IMR-90 (cell line): Measurements from ENCODE around the gene RASL10A. TPM values are rescaled to one million over a fixed set of nuclear protein-coding genes. Genes with fewer than 3 reads are reported as not detected.

Source experiments
- ATAC-seq: fragments of 200-7000 bp; cut with Tn5 transposase; 2 replicates; pipeline ENCODE4 v1.9.1; 2020; ENCODE audit warnings: low read depth, mild to moderate bottlenecking, moderate library complexity
- Bru-seq: library from RNA; stranded (reverse); fragments of 400-500 nt; gene quantifications from one replicate; lab custom pipeline; 2021; lab: Mats Ljungman, UMichigan
- BruChase-seq, 2 experiments: library from RNA; stranded (reverse); fragments of 400-500 nt; gene quantifications; one replicate each; lab custom pipeline; 2021; lab: Mats Ljungman, UMichigan
- BruUV-seq: library from RNA; stranded (reverse); fragments of 400-500 nt; replicated peaks from 2 replicates; lab custom pipeline; 2021; lab: Mats Ljungman, UMichigan
- CTCF ChIA-PET: fragments of 300-600 bp; formaldehyde crosslinking; extraction: SDS; loops from one replicate; lab custom pipeline; 2021; ENCODE audit warnings: antibody characterized with exemption; lab: Yijun Ruan, JAX
- POLR2A ChIA-PET: fragments of 300-600 bp; sonication (Branson Sonifier 250); formaldehyde crosslinking; loops from one replicate; lab custom pipeline; 2022; ENCODE audit warnings: antibody characterized with exemption; ENCODE audit not compliant: unreplicated experiment; lab: Charles Lee
- DNase-seq: peaks from one replicate; pipeline ENCODE4 v3.0.0; 2013
- H2AFZ ChIP-seq: replicated peaks from 2 replicates; pipeline ENCODE3; 2013; ENCODE audit warnings: low read length, mild to moderate bottlenecking; ENCODE audit not compliant: poor library complexity
- H2AK5ac ChIP-seq: 2 replicates; pipeline ENCODE4 v1.6.1; 2013; ENCODE audit warnings: low read depth, low read length, inconsistent platforms
- H2AK9ac ChIP-seq: replicated peaks from 2 replicates; pipeline ENCODE3; 2013; ENCODE audit warnings: mild to moderate bottlenecking, low read depth, low read length, moderate library complexity; ENCODE audit not compliant: poor library complexity
- H2BK120ac ChIP-seq: 2 replicates; pipeline ENCODE4 v1.6.1; 2013; ENCODE audit warnings: low read depth, low read length, inconsistent platforms
- H2BK15ac ChIP-seq: 3 replicates; pipeline ENCODE4 v1.6.1; 2013; ENCODE audit warnings: low read depth, low read length, inconsistent platforms
- H2BK20ac ChIP-seq: 2 replicates; pipeline ENCODE4 v1.6.1; 2013; ENCODE audit warnings: low read depth, mild to moderate bottlenecking, inconsistent platforms, low read length, moderate library complexity
- H2BK5ac ChIP-seq: 2 replicates; pipeline ENCODE4 v1.6.1; 2013; ENCODE audit warnings: mild to moderate bottlenecking, low read depth, low read length, inconsistent platforms; ENCODE audit not compliant: poor library complexity, severe bottlenecking
- H3K14ac ChIP-seq: replicated peaks from 2 replicates; pipeline ENCODE4 v1.6.1; 2013; ENCODE audit warnings: low read depth, low read length, inconsistent platforms
- H3K18ac ChIP-seq: 2 replicates; pipeline ENCODE4 v1.6.1; 2013; ENCODE audit warnings: low read depth, low read length, control low read depth
- H3K23ac ChIP-seq: 2 replicates; pipeline ENCODE4 v1.6.1; 2013; ENCODE audit warnings: low read depth, low read length, inconsistent platforms
- H3K27ac ChIP-seq: 2 replicates; pipeline ENCODE4 v1.5.1; 2013; ENCODE audit warnings: mild to moderate bottlenecking, control low read depth, low read length; ENCODE audit not compliant: insufficient read depth
- H3K27me3 ChIP-seq: 2 replicates; pipeline ENCODE4 v1.6.1; 2013; ENCODE audit warnings: low read length; ENCODE audit not compliant: control insufficient read depth, insufficient read depth
- H3K36me3 ChIP-seq: 2 replicates; pipeline ENCODE4 v1.6.1; 2013; ENCODE audit warnings: low read length, mixed read lengths; ENCODE audit not compliant: control insufficient read depth, insufficient read depth
- H3K4ac ChIP-seq: 2 replicates; pipeline ENCODE4 v1.6.1; 2013; ENCODE audit warnings: low read depth, low read length, inconsistent platforms
- H3K4me1 ChIP-seq: 2 replicates; pipeline ENCODE4 v1.6.1; 2013; ENCODE audit warnings: low read length, mixed read lengths; ENCODE audit not compliant: control insufficient read depth, insufficient read depth
- H3K4me2 ChIP-seq: 2 replicates; pipeline ENCODE4 v1.6.1; 2013; ENCODE audit warnings: low read depth, mild to moderate bottlenecking, control low read depth, low read length, moderate library complexity
- H3K4me3 ChIP-seq: 2 replicates; pipeline ENCODE4 v1.5.1; 2013; ENCODE audit warnings: low read depth, mild to moderate bottlenecking, control low read depth, low read length, moderate library complexity; ENCODE audit not compliant: insufficient read depth
- H3K56ac ChIP-seq: 2 replicates; pipeline ENCODE4 v1.6.1; 2013; ENCODE audit warnings: low read length, inconsistent platforms; ENCODE audit not compliant: insufficient read depth; ENCODE audit errors: extremely low read depth
- H3K79me1 ChIP-seq, 2 experiments: 2 replicates each; pipeline ENCODE4 v1.6.1; 2013; ENCODE audit warnings: low read length in 2 of 2, inconsistent platforms in 1 of 2, low read depth in 1 of 2
- H3K9ac ChIP-seq: 2 replicates; pipeline ENCODE4 v1.6.1; 2013; ENCODE audit warnings: low read depth, low read length, control low read depth
- H3K9me1 ChIP-seq: 2 replicates; pipeline ENCODE4 v1.6.1; 2013; ENCODE audit warnings: low read length, inconsistent platforms; ENCODE audit not compliant: insufficient read depth
- H3K9me3 ChIP-seq: 2 replicates; pipeline ENCODE4 v1.6.1; 2013; ENCODE audit warnings: low read length; ENCODE audit not compliant: control insufficient read depth, insufficient read depth
- H4K20me1 ChIP-seq: 2 replicates; pipeline ENCODE4 v1.6.1; 2013; ENCODE audit warnings: low read length, inconsistent platforms; ENCODE audit not compliant: insufficient read depth
- H4K5ac ChIP-seq: 2 replicates; pipeline ENCODE4 v1.6.1; 2013; ENCODE audit warnings: mild to moderate bottlenecking, low read depth, low read length, control low read depth
- H4K8ac ChIP-seq, 2 experiments: 2 replicates each; pipeline ENCODE4 v1.6.1; 2013; ENCODE audit warnings: low read depth in 2 of 2, low read length in 2 of 2, control low read depth in 1 of 2, inconsistent platforms in 1 of 2
- H4K91ac ChIP-seq: 2 replicates; pipeline ENCODE4 v1.6.1; 2013; ENCODE audit warnings: low read depth, low read length, inconsistent platforms; ENCODE audit not compliant: insufficient read depth
- BHLHE40 ChIP-seq: fragments of 150-350 bp; IDR thresholded peaks from 2 replicates; pipeline ENCODE4 v1.6.1; 2016; ENCODE audit warnings: mild to moderate bottlenecking, low read depth, low read length
- CEBPB ChIP-seq: IDR thresholded peaks from 2 replicates; pipeline ENCODE4 v1.6.1; 2012; ENCODE audit warnings: low read depth, low read length, improper control_type of control experiment
- CHD1 ChIP-seq: IDR thresholded peaks from 2 replicates; pipeline ENCODE4 v1.6.1; 2012; ENCODE audit warnings: low read depth, low read length, improper control_type of control experiment
- MAFK ChIP-seq: IDR thresholded peaks from 2 replicates; pipeline ENCODE4 v1.6.1; 2012; ENCODE audit warnings: low read depth, low read length, improper control_type of control experiment
- MAZ ChIP-seq: IDR thresholded peaks from 2 replicates; pipeline ENCODE4 v1.6.1; 2012; ENCODE audit warnings: low read depth, mild to moderate bottlenecking, low read length, improper control_type of control experiment, moderate library complexity, borderline replicate concordance
- NFE2L2 ChIP-seq: fragments of 150-350 bp; IDR thresholded peaks from 2 replicates; pipeline ENCODE4 v1.6.1; 2016; ENCODE audit warnings: low read depth, mild to moderate bottlenecking, low read length
- POLR2A ChIP-seq: IDR thresholded peaks from 2 replicates; pipeline ENCODE4 v1.6.1; 2012; ENCODE audit warnings: mild to moderate bottlenecking, low read depth, low read length
- RAD21 ChIP-seq: IDR thresholded peaks from 2 replicates; pipeline ENCODE4 v1.6.1; 2012; ENCODE audit warnings: low read length, improper control_type of control experiment
- RCOR1 ChIP-seq: IDR thresholded peaks from 2 replicates; pipeline ENCODE4 v1.6.1; 2012; ENCODE audit warnings: mild to moderate bottlenecking, low read length, improper control_type of control experiment; ENCODE audit not compliant: insufficient replicate concordance
- RFX5 ChIP-seq: IDR thresholded peaks from 2 replicates; pipeline ENCODE4 v1.8.0; 2012; ENCODE audit warnings: low read depth, mild to moderate bottlenecking, low read length, moderate library complexity
- SMC3 ChIP-seq: fragments of 150-350 bp; IDR thresholded peaks from 2 replicates; pipeline ENCODE4 v1.6.1; 2016; ENCODE audit warnings: low read depth, mild to moderate bottlenecking, antibody characterized with exemption, low read length, moderate library complexity
- USF2 ChIP-seq: fragments of 150-350 bp; IDR thresholded peaks from 2 replicates; pipeline ENCODE4 v1.6.1; 2017; ENCODE audit warnings: mild to moderate bottlenecking, antibody characterized with exemption, low read length, low read depth
- WGBS, 2 experiments: methylation state at CpG; one replicate each; pipeline versions ENCODE4 v1.1.5 to v1.1.7; 2013; ENCODE audit warnings: missing lambda C conversion rate in 2 of 2; ENCODE audit not compliant: insufficient read length in 1 of 2; ENCODE audit errors: extremely low coverage in 2 of 2; 5-methylcytosine and 5-hydroxymethylcytosine counted together
- dilution Hi-C: fragments of 300-500 bp; cut with HindIII; formaldehyde crosslinking; loops from one replicate; pipeline ENCODE4 v1.14.3; 2018; ENCODE audit warnings: low sequenced_read_pairs; ENCODE audit not compliant: unreplicated experiment
- in situ Hi-C: fragments of 300-500 bp; cut with MboI; formaldehyde crosslinking; loops from 3 replicates; pipeline ENCODE4 v1.14.3; 2019; ENCODE audit warnings: low sequenced_read_pairs, inconsistent platforms, mixed read lengths
- intact Hi-C: fragments of 100-400 bp; cut with micrococcal nuclease; formaldehyde crosslinking; loops from 2 replicates; pipeline ENCODE4 v1.10.0; 2022
- long read RNA-seq: library from polyadenylated mRNA; unstranded; transcript quantifications from one replicate; pipeline ENCODE4 v2.0.0, GENCODE V29; 2021; ENCODE audit not compliant: unreplicated experiment
- polyA plus RNA-seq, 3 experiments: library from polyadenylated mRNA; depleted of rRNA; stranded (reverse); fragments of >200 nt; gene quantifications; 2 replicates each; pipeline ENCODE4 v1.2.3, GENCODE V29; 2012; ENCODE audit warnings: low replicate concordance in 1 of 3
- total RNA-seq: library from RNA; depleted of rRNA; stranded (reverse); fragments of >200 nt; gene quantifications from 2 replicates; pipeline ENCODE4 v1.2.3, GENCODE V29; 2012; rRNA removed
- TF ChIP-seq, protein P1 (sequence below): conservative IDR thresholded peaks from 2 replicates; pipeline ENCODE4 v1.5.1; 2012; ENCODE audit warnings: mild to moderate bottlenecking, low read depth, low read length, improper control_type of control experiment

RASL10A gene, protein sequence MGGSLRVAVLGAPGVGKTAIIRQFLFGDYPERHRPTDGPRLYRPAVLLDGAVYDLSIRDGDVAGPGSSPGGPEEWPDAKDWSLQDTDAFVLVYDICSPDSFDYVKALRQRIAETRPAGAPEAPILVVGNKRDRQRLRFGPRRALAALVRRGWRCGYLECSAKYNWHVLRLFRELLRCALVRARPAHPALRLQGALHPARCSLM
- total RNA-seq (not detected in 2 replicates), polyA plus RNA-seq (2012; rRNA removed) (0.07 and 0.26 TPM in 2 replicates), Bru-seq, nascent RNA (not detected), BruChase-seq, experiment 1, labeled RNA remaining after a 6-hour chase (percentile 17 among the genes with signal in this experiment), BruChase-seq, experiment 2, labeled RNA remaining after a 2-hour chase (percentile 20 among the genes with signal in this experiment)
- 0.22 TPM in 1 of 2 replicates, not detected in the other for polyA plus RNA-seq (2012; cell fraction: cytosol; rRNA removed)
- 0.89 and 2.7 TPM in 2 replicates for polyA plus RNA-seq (2012; cell fraction: nucleus; rRNA removed; ENCODE audit: low replicate concordance)
- long read RNA-seq, result 0 reads

- no peak within 1 kb of the TSS for H2AK5ac ChIP-seq
- 0 out of 2 replicates have a peak within 1 kb of the TSS, but pooled peaks have one; percentile 12 for H3K4me3 ChIP-seq
- H2AK9ac ChIP-seq, result no peak within 1 kb of the TSS
- in situ Hi-C loops, result no loop called here
- POLR2A ChIA-PET, result no interaction called here
- WGBS, 2 experiments, result 8% methylated on average over 37 of the region's 103 CpGs; no CpG with 5 or more reads in 1 of the 2 experiments
- intact Hi-C loops, result no loop called here
- H2BK120ac ChIP-seq, result no peak within 1 kb of the TSS
- H3K18ac ChIP-seq, result no peak within 1 kb of the TSS
- H3K4me2 ChIP-seq, result no peak within 1 kb of the TSS
- no peaks in the 10 kb centered on the region for H3K9me3 ChIP-seq
- no peak within 1 kb of the TSS for H3K27ac ChIP-seq
- H3K27me3 ChIP-seq, result peaks cover 47% of the 10 kb centered on the region
- H3K56ac ChIP-seq, result no peak within 1 kb of the TSS
- peaks cover 4% of the 10 kb centered on the region for H3K4me1 ChIP-seq
- H3K9me1 ChIP-seq, result 0 out of 2 replicates have a peak, but pooled peaks cover 3% of the 10 kb centered on the region
- H3K4ac ChIP-seq, result no peak within 1 kb of the TSS
- H3K14ac ChIP-seq, result no peak within 1 kb of the TSS
- no peak within 1 kb of the TSS for H2BK5ac ChIP-seq
- H3K36me3 ChIP-seq, result peaks cover 2% of the 10 kb centered on the region; the same call in 1 of the 2 replicates
- CTCF ChIA-PET, result no interaction called here
- peaks cover 0 to 9% of the 10 kb centered on the region in 2 experiments; a peak in 2 of 4 replicates for H3K79me1 ChIP-seq
- DNase-seq, result no peak
- no TSS peak for BruUV-seq
- H4K20me1 ChIP-seq, result peaks cover 27% of the 10 kb centered on the region
- peak within 1 kb of the TSS; percentile 67 for H2AFZ ChIP-seq
- no peak within 1 kb of the TSS for H4K8ac ChIP-seq
- ATAC-seq, result no peak
- no peak within 1 kb of the TSS for H3K9ac ChIP-seq
- H3K23ac ChIP-seq, result no peak within 1 kb of the TSS; the same call in 1 of the 2 replicates
- no peak within 1 kb of the TSS for H4K91ac ChIP-seq
- no peak within 1 kb of the TSS for H4K5ac ChIP-seq
- H2BK20ac ChIP-seq, result no peak within 1 kb of the TSS
- no peak within 1 kb of the TSS for H2BK15ac ChIP-seq
- TF ChIP-seq RCOR1, result no peak
- no peak for TF ChIP-seq USF2
- TF ChIP-seq SMC3, result no peak
- no peak for TF ChIP-seq RAD21
- TF ChIP-seq NFE2L2, result no peak
- TF ChIP-seq, protein P1, sequence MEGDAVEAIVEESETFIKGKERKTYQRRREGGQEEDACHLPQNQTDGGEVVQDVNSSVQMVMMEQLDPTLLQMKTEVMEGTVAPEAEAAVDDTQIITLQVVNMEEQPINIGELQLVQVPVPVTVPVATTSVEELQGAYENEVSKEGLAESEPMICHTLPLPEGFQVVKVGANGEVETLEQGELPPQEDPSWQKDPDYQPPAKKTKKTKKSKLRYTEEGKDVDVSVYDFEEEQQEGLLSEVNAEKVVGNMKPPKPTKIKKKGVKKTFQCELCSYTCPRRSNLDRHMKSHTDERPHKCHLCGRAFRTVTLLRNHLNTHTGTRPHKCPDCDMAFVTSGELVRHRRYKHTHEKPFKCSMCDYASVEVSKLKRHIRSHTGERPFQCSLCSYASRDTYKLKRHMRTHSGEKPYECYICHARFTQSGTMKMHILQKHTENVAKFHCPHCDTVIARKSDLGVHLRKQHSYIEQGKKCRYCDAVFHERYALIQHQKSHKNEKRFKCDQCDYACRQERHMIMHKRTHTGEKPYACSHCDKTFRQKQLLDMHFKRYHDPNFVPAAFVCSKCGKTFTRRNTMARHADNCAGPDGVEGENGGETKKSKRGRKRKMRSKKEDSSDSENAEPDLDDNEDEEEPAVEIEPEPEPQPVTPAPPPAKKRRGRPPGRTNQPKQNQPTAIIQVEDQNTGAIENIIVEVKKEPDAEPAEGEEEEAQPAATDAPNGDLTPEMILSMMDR, result no peak
- TF ChIP-seq RFX5, result no peak
- TF ChIP-seq MAFK, result no peak
- TF ChIP-seq POLR2A, result no peak
- no peak for TF ChIP-seq CEBPB
- no peak for TF ChIP-seq MAZ
- TF ChIP-seq CHD1, result no peak
- TF ChIP-seq BHLHE40, result no peak
- dilution Hi-C loops, result no loop called here
Measured at GRCh38 chr22:29315286-29316140, at the start of gene RASL10A. TSS of gene RASL10A (minus strand) at chr22:29315697. CDS start at chr22:29315246, 451 bp downstream.
